Measurements from ENCODE around the gene MEAF6.

DNA sequence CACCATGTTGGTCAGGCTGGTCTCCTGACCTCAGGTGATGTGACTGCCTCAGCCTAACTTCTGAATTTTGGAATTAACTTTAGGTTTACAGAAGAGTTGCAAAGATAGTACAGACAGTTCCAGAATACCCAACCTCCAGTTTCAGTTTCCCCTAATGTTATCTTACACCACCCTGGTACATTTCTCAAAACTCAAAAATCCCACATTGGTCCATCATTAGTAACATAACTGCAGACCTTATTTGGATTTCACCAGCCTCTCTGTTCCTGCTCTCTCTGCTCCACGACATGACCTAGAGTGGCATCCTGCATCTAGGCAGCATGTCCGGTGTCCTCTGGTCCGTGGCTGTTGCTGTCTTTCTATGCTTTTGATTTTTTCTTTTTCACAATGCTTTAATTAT, 45.2 kb downstream of the MEAF6 start:
- TF ChIP-seq POLR2A (IDR thresholded peaks at IDR 0.05; ENCODE audit: low read depth, low read length) (no peak), TAF1 (IDR thresholded peaks at IDR 0.05; ENCODE audit: borderline replicate concordance, low read depth, low read length) (no peak), POLR2AphosphoS5 (IDR thresholded peaks at IDR 0.05; ENCODE audit: low read depth, low read length) (no peak)

Measured in GM12892 (cell line).